ENCODE results near the gene UNC119B. TPM values are rescaled to one million over a fixed set of nuclear protein-coding genes. Genes with fewer than 3 reads are reported as not detected.

UNC119B gene
- total RNA-seq, 1 donor: 5.6 TPM

- H3K4me1 ChIP-seq (ENCODE audit: insufficient read depth, low read length): peaks cover 62% of the 10 kb centered on the region
- H3K4me3 ChIP-seq (ENCODE audit: low read length): no peak overlapping the region
- no peaks in the 10 kb centered on the region for H3K9me3 ChIP-seq (ENCODE audit: low read depth, low read length)
- no peaks in the 10 kb centered on the region for H3K27me3 ChIP-seq (ENCODE audit: insufficient read depth, low read length)
Observed at GRCh38 chr12:120684523-120684932, 25.7 kb upstream of the UNC119B start.

DNA sequence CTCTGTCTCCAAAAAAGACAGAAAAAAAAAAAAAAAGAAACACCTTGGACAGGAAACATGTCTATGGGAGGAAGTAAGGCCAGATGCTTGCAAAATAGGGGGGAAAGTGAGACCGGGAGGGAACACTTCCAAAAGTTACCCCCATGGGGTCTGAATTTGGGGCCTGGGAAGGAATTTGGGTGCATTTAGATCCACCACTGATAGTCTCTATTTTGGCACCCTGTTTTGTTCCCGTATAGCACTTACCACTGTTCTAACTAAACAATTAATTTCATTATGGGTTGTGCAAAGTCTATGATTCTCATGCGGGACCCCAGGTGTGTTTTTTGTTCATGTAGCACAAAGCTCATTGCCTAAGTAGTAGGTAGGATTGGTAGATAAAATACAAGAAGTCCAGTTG is 24.7 kb upstream of the UNC119B start:
- Histone ChIP-seq H3K4me1 (ENCODE audit: insufficient read depth, low read length) (peaks cover 62% of the 10 kb centered on the region), H3K27me3 (ENCODE audit: insufficient read depth, low read length) (no peaks in the 10 kb centered on the region), H3K9me3 (ENCODE audit: low read depth, low read length) (no peaks in the 10 kb centered on the region), H3K4me3 (ENCODE audit: low read length) (no peak overlapping the region)

- Histone ChIP-seq H3K4me3 (ENCODE audit: low read length) (peak overlapping the region; percentile 87), H3K4me1 (ENCODE audit: insufficient read depth, low read length) (peaks cover 57% of the 10 kb centered on the region), H3K9me3 (ENCODE audit: low read depth, low read length) (no peaks in the 10 kb centered on the region), H3K27me3 (ENCODE audit: insufficient read depth, low read length) (no peaks in the 10 kb centered on the region)
Observed at GRCh38 chr12:120686151-120686689, 24.0 kb upstream of the UNC119B start.

- Histone ChIP-seq H3K4me1 (ENCODE audit: insufficient read depth, low read length) (peaks cover 59% of the 10 kb centered on the region), H3K27me3 (ENCODE audit: insufficient read depth, low read length) (no peaks in the 10 kb centered on the region), H3K4me3 (ENCODE audit: low read length) (peak within 1 kb of the TSS; percentile 87), H3K9me3 (ENCODE audit: low read depth, low read length) (no peaks in the 10 kb centered on the region)
Observed at GRCh38 chr12:120686690-120687577, 23.3 kb upstream of the UNC119B start, which contains the start of gene MLEC. Gene MLEC (plus strand): TSS chr12:120687149. CDS start chr12:120687297, 148 bp downstream.

DNA sequence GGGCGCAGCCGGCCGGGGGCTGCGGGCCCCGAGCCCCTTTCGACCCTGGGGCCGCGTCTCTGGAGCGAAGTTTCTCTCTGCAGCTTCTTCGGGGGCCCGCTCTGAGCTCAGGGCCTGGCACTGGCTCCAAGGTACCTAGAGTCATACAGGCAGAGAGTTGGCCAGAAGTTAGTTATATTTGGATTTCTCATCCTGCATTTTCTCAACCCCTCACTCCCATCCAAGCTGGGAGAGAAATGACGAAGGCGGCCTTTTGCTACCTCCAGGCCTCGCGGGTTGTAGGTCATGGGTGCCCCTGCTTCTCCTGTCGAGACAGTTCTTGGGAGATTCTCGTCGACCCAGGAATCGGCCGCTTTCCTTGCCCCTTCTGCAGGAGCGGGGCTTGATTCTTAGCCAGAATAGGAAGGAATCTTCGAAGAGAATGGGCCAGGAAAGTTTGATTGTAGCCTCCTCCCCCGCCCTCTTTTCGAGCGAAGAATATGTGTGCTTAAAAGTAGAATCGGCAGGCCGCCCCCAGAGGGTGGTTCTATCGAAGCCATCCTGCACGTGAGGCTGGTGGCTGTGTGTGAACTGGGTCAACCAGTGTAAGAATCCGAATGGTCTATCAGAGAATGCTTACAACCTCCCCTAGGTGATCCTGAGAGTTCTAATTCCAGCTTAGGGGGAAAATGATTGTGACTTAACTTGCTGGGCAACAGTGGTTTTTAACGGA is 22.5 kb upstream of the UNC119B start:
- no peaks in the 10 kb centered on the region for H3K9me3 ChIP-seq (ENCODE audit: low read depth, low read length)
- H3K27me3 ChIP-seq (ENCODE audit: insufficient read depth, low read length): no peaks in the 10 kb centered on the region
- peak overlapping the region; percentile 87 for H3K4me3 ChIP-seq (ENCODE audit: low read length)
- H3K4me1 ChIP-seq (ENCODE audit: insufficient read depth, low read length): peaks cover 67% of the 10 kb centered on the region

DNA sequence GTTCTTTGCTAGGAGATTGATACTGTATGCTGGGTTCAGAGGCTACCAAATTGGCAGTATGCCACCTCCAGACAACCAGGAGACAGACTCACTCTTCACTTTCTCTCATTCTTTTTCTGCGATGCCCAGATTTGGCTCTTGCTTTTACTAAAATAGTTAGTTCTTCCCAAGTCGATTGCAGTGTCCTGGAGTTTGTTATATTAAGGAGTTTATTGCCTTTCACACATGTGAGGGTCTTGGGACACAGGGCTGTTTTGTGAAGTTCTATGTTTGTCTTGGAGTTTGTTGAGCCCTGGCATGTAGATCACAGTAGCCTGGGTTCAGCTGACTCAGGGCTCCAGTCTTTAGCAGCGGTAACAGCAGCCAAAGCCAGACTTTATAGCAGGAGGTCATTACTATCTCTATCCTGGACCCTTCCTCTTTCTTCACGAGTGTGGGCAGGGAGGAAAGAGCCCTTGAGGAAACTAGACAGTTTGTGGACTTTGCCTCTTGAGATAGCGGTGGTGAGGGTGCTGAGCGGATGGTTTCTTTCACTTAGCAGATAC is 21.7 kb upstream of the UNC119B start:
- Histone ChIP-seq H3K27me3 (ENCODE audit: insufficient read depth, low read length) (no peaks in the 10 kb centered on the region), H3K4me1 (ENCODE audit: insufficient read depth, low read length) (peaks cover 67% of the 10 kb centered on the region), H3K4me3 (ENCODE audit: low read length) (peak overlapping the region; percentile 87), H3K9me3 (ENCODE audit: low read depth, low read length) (no peaks in the 10 kb centered on the region)

- peaks cover 59% of the 10 kb centered on the region for H3K4me1 ChIP-seq (ENCODE audit: insufficient read depth, low read length)
- H3K27me3 ChIP-seq (ENCODE audit: insufficient read depth, low read length): no peaks in the 10 kb centered on the region
- no peak overlapping the region for H3K4me3 ChIP-seq (ENCODE audit: low read length)
- no peaks in the 10 kb centered on the region for H3K9me3 ChIP-seq (ENCODE audit: low read depth, low read length)
Observed at GRCh38 chr12:120689397-120690082, 20.7 kb upstream of the UNC119B start.

DNA sequence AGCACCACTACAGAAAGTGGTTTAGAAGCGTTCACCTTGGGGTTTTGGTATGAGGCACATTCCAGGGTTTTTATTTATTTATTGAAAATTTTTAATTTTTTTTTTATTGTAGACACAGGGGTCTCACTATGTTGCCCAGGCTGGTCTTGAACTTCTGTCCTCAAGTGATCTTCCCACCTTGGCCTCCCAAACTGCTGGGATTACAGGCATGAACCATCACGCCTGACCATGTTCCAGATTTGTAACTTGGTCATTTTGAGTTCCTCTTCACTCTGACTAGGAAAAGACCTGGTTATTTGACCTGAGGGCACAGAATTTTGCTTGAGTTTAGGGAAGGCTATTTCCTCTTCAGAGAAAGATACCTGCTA is 20.2 kb upstream of the UNC119B start:
- Histone ChIP-seq H3K27me3 (ENCODE audit: insufficient read depth, low read length) (no peaks in the 10 kb centered on the region), H3K4me3 (ENCODE audit: low read length) (no peak overlapping the region), H3K9me3 (ENCODE audit: low read depth, low read length) (no peaks in the 10 kb centered on the region), H3K4me1 (ENCODE audit: insufficient read depth, low read length) (peaks cover 54% of the 10 kb centered on the region)

DNA sequence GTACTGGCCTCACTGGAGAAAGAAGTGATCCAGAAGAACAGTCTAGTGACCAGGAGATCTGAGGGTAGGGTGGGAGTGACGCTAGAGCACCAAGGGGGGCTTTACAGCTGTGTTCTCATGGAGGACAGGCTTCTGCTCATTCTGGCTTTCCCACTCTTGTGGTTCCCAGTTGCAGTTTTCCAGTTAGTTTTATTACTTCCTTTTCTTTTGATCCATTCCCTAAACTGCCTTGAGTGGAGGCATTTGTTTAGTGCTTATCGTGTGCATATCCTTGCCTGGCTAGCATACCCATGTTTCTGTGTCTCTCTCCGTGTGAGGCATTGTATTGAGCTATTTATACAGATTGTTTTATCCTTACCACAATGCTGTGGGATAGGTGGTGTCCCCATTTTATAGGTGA is 19.3 kb upstream of the UNC119B start:
- Histone ChIP-seq H3K4me3 (ENCODE audit: low read length) (no peak overlapping the region), H3K9me3 (ENCODE audit: low read depth, low read length) (no peaks in the 10 kb centered on the region), H3K4me1 (ENCODE audit: insufficient read depth, low read length) (peaks cover 45% of the 10 kb centered on the region), H3K27me3 (ENCODE audit: insufficient read depth, low read length) (no peaks in the 10 kb centered on the region)

- Histone ChIP-seq H3K27me3 (ENCODE audit: insufficient read depth, low read length) (no peaks in the 10 kb centered on the region), H3K9me3 (ENCODE audit: low read depth, low read length) (no peaks in the 10 kb centered on the region), H3K4me1 (ENCODE audit: insufficient read depth, low read length) (peaks cover 40% of the 10 kb centered on the region), H3K4me3 (ENCODE audit: low read length) (no peak overlapping the region)
Observed at GRCh38 chr12:120692524-120693033, 17.7 kb upstream of the UNC119B start.

GRCh38 chr12:120693848-120694247 is 16.4 kb upstream of the UNC119B start:
- H3K27me3 ChIP-seq (ENCODE audit: insufficient read depth, low read length): no peaks in the 10 kb centered on the region
- H3K4me3 ChIP-seq (ENCODE audit: low read length): no peak overlapping the region
- no peaks in the 10 kb centered on the region for H3K9me3 ChIP-seq (ENCODE audit: low read depth, low read length)
- peaks cover 35% of the 10 kb centered on the region for H3K4me1 ChIP-seq (ENCODE audit: insufficient read depth, low read length)

DNA sequence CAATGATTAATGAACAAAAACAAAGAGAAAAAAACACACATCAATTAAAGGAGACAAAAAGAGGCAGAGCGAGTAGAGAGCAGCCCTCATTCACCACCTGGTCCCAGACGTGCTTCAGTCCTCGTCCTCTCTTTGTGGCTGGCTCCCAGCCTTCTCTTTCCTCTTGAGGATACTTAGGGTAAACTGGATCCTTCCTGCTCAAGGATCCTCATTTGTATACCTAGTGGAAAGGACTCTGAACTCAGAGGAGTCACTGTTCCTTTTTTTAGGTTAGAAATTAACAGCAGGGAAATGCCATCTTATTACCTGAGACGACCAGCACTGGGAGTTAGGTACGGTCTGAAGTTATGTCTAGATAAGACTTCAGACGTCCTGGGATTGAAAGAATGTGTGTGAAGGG is 13.6 kb upstream of the UNC119B start:
- Histone ChIP-seq H3K4me3 (ENCODE audit: low read length) (no peak overlapping the region), H3K27me3 (ENCODE audit: insufficient read depth, low read length) (no peaks in the 10 kb centered on the region), H3K9me3 (ENCODE audit: low read depth, low read length) (no peaks in the 10 kb centered on the region), H3K4me1 (ENCODE audit: insufficient read depth, low read length) (peaks cover 33% of the 10 kb centered on the region)

GRCh38 chr12:120697344-120697743 is 12.9 kb upstream of the UNC119B start:
- Histone ChIP-seq H3K4me1 (ENCODE audit: insufficient read depth, low read length) (peaks cover 27% of the 10 kb centered on the region), H3K27me3 (ENCODE audit: insufficient read depth, low read length) (no peaks in the 10 kb centered on the region), H3K9me3 (ENCODE audit: low read depth, low read length) (no peaks in the 10 kb centered on the region), H3K4me3 (ENCODE audit: low read length) (no peak overlapping the region)

GRCh38 chr12:120698665-120699064 is 11.6 kb upstream of the UNC119B start:
- H3K9me3 ChIP-seq (ENCODE audit: low read depth, low read length): no peaks in the 10 kb centered on the region
- no peaks in the 10 kb centered on the region for H3K27me3 ChIP-seq (ENCODE audit: insufficient read depth, low read length)
- no peak overlapping the region for H3K4me3 ChIP-seq (ENCODE audit: low read length)
- peaks cover 19% of the 10 kb centered on the region for H3K4me1 ChIP-seq (ENCODE audit: insufficient read depth, low read length)
